Measurements from ENCODE around the gene NAT14. TPM values are rescaled to one million over a fixed set of nuclear protein-coding genes. Genes with fewer than 3 reads are reported as not detected.

Gene NAT14
- total and polyA plus RNA-seq, 2 donors from 2014 or later: 42.6 to 45.0 TPM

DNA sequence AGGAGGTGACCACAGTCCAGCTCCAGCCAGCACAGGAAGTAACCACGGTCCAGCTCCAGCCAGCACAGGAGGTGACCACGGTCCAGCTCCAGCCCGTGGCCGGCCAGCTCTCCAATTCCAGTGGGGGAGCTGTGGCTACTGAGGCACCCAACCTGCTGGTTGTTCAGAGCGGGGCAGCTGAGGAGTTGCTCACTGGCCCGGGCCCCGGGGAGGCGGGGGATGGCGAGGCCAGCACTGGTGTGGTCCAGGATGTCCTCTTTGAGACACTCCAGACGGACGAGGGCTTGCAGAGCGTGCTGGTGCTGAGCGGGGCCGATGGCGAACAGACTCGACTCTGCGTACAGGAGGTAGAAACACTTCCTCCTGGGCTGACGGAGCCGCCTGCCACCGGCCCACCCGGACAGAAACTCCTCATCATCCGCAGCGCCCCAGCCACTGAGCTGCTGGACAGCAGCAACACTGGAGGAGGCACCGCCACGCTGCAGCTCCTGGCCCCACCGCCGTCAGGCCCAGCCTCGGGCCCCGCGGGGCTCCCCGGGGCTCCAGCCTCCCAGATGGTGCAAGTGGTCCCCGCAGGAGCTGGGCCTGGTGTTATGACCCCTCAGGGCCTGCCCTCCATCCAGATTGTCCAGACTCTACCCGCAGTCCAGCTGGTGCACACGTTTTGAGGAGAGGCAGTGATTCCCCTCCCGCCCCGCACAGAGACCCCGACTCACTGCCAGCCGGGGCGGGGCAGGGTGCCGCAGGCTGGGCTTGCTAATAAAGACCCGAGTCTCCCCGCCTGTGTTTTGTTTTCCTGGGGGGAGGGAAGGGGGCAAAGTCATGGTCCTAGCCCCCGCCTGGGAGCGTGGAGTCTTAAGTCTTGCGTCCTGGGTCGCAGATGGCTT lies 1.0 kb upstream of the NAT14 start:
- intact Hi-C loops (cut with DNase I): no loop called here
- no peaks in the 10 kb centered on the region for H3K9me3 ChIP-seq (ENCODE audit: control insufficient read depth in 2 of 3, insufficient read depth in 1 of 3, low read length in 3 of 3)
- peaks cover 0 to 31% (median 11%) of the 10 kb centered on the region in 3 donors for H3K4me1 ChIP-seq (ENCODE audit: control insufficient read depth in 2 of 3, insufficient read depth in 2 of 3, low read depth in 1 of 3, low read length in 3 of 3)
- no peaks in the 10 kb centered on the region for H3K27me3 ChIP-seq (ENCODE audit: control insufficient read depth, insufficient read depth, low read length)
- FAIRE-seq (no peak), DNase-seq (peak in 1 of 5 donors; percentile 69)
- no peak overlapping the region for H3K27ac ChIP-seq (ENCODE audit: low read depth in 2 of 2, low read length in 2 of 2)
- peak overlapping the region in 1 of 3 donors; percentile 58 for H3K4me3 ChIP-seq (ENCODE audit: low read length in 3 of 3)
- TF ChIP-seq, protein P1, sequence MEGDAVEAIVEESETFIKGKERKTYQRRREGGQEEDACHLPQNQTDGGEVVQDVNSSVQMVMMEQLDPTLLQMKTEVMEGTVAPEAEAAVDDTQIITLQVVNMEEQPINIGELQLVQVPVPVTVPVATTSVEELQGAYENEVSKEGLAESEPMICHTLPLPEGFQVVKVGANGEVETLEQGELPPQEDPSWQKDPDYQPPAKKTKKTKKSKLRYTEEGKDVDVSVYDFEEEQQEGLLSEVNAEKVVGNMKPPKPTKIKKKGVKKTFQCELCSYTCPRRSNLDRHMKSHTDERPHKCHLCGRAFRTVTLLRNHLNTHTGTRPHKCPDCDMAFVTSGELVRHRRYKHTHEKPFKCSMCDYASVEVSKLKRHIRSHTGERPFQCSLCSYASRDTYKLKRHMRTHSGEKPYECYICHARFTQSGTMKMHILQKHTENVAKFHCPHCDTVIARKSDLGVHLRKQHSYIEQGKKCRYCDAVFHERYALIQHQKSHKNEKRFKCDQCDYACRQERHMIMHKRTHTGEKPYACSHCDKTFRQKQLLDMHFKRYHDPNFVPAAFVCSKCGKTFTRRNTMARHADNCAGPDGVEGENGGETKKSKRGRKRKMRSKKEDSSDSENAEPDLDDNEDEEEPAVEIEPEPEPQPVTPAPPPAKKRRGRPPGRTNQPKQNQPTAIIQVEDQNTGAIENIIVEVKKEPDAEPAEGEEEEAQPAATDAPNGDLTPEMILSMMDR (IDR thresholded peaks at IDR 0.05; ENCODE audit: borderline replicate concordance, extremely low read depth, insufficient read depth): no peak
- H3K36me3 ChIP-seq (ENCODE audit: control insufficient read depth in 2 of 3, insufficient read depth in 3 of 3, low read length in 3 of 3): no peaks in the 10 kb centered on the region
- peak overlapping the region in 2 of 3 donors; percentile 16 to 51 for H3K9ac ChIP-seq (ENCODE audit: low read length in 3 of 3)

GRCh38 chr19:55485439-55486011 lies 537 bp downstream of the NAT14 start:
- Histone ChIP-seq H3K9ac (ENCODE audit: low read length in 3 of 3) (peak overlapping the region in 1 of 3 donors; percentile 40), H3K36me3 (ENCODE audit: control insufficient read depth in 2 of 3, insufficient read depth in 3 of 3, low read length in 3 of 3) (no peaks in the 10 kb centered on the region), H3K9me3 (ENCODE audit: control insufficient read depth in 2 of 3, insufficient read depth in 1 of 3, low read length in 3 of 3) (no peaks in the 10 kb centered on the region), H3K27me3 (ENCODE audit: control insufficient read depth, insufficient read depth, low read length) (no peaks in the 10 kb centered on the region), H3K4me1 (ENCODE audit: control insufficient read depth in 2 of 3, insufficient read depth in 2 of 3, low read depth in 1 of 3, low read length in 3 of 3) (peaks cover 0 to 24% (median 5%) of the 10 kb centered on the region in 3 donors), H3K27ac (ENCODE audit: low read depth in 2 of 2, low read length in 2 of 2) (peak overlapping the region; percentile 71 to 85), H3K4me3 (ENCODE audit: low read length in 3 of 3) (peak overlapping the region in 2 of 3 donors; percentile 47 to 58)
- intact Hi-C loops (cut with DNase I): no loop called here
- FAIRE-seq (no peak), DNase-seq (no peak)
- TF ChIP-seq, protein P1 (IDR thresholded peaks at IDR 0.05; ENCODE audit: borderline replicate concordance, extremely low read depth, insufficient read depth): no peak

DNA sequence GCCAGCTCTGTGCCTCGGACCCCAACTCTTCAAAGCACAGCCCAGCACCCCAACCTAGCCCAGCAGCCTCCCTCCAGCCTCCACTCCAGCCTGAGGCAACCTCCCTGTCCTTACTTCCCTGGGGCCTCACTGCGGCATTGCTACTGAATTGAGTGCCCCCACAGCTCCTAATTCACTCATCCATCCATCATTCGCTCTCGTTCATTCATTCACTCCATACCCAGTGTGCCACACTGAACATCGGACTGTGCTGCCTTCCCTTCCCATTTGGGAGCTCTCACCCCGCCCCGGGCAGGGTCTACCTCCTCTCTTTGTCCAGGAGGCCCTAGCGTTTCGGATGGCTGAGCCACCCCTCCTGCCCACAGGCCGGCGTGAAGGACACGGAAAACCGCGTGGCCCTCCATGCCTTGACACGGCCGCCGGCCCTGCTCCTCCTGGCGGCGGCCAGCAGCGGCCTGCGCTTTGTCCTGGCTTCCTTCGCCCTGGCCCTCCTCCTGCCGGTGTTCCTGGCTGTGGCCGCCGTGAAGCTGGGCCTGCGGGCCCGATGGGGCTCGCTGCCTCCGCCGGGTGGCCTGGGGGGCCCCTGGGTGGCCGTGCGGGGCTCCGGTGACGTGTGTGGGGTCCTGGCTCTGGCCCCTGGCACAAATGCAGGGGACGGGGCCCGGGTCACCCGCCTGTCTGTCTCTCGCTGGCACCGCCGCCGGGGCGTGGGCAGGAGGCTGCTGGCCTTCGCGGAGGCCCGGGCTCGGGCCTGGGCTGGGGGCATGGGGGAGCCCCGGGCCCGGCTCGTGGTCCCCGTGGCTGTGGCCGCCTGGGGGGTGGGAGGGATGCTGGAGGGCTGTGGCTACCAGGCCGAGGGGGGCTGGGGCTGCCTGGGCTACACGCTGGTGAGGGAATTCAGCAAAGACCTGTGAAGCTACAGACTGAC lies 1.3 kb downstream of the NAT14 start:
- FAIRE-seq (no peak), DNase-seq (peak in 1 of 5 donors; percentile 70)
- intact Hi-C loops (cut with DNase I): no loop called here
- H3K27ac ChIP-seq (ENCODE audit: low read depth in 2 of 2, low read length in 2 of 2): peak overlapping the region; percentile 68 to 69
- H3K27me3 ChIP-seq (ENCODE audit: control insufficient read depth, insufficient read depth, low read length): no peaks in the 10 kb centered on the region
- H3K9me3 ChIP-seq (ENCODE audit: control insufficient read depth in 2 of 3, insufficient read depth in 1 of 3, low read length in 3 of 3): no peaks in the 10 kb centered on the region
- H3K9ac ChIP-seq (ENCODE audit: low read length in 3 of 3): peak overlapping the region in 1 of 3 donors; percentile 40
- no peak overlapping the region for H3K4me3 ChIP-seq (ENCODE audit: low read length in 3 of 3)
- peaks cover 0 to 24% (median 5%) of the 10 kb centered on the region in 3 donors for H3K4me1 ChIP-seq (ENCODE audit: control insufficient read depth in 2 of 3, insufficient read depth in 2 of 3, low read depth in 1 of 3, low read length in 3 of 3)
- no peaks in the 10 kb centered on the region for H3K36me3 ChIP-seq (ENCODE audit: control insufficient read depth in 2 of 3, insufficient read depth in 3 of 3, low read length in 3 of 3)
- TF ChIP-seq, protein P1 (IDR thresholded peaks at IDR 0.05; ENCODE audit: borderline replicate concordance, extremely low read depth, insufficient read depth): no peak
